GM18502 (cell line): ENCODE data around the gene HES5.
"Not testable (repeated sequence)": the region's sequence is repeated elsewhere in the genome, so short reads cannot be mapped to it uniquely, and the experiment has no call there.

Experiments
- ATAC-seq: cut with Tn5 transposase; IDR thresholded peaks from one replicate; pipeline ENCODE4 v1.9.1; 2021; ENCODE audit warnings: mild to moderate bottlenecking; ENCODE audit not compliant: unreplicated experiment, poor library complexity

Gene HES5, protein sequence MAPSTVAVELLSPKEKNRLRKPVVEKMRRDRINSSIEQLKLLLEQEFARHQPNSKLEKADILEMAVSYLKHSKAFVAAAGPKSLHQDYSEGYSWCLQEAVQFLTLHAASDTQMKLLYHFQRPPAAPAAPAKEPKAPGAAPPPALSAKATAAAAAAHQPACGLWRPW

DNA sequence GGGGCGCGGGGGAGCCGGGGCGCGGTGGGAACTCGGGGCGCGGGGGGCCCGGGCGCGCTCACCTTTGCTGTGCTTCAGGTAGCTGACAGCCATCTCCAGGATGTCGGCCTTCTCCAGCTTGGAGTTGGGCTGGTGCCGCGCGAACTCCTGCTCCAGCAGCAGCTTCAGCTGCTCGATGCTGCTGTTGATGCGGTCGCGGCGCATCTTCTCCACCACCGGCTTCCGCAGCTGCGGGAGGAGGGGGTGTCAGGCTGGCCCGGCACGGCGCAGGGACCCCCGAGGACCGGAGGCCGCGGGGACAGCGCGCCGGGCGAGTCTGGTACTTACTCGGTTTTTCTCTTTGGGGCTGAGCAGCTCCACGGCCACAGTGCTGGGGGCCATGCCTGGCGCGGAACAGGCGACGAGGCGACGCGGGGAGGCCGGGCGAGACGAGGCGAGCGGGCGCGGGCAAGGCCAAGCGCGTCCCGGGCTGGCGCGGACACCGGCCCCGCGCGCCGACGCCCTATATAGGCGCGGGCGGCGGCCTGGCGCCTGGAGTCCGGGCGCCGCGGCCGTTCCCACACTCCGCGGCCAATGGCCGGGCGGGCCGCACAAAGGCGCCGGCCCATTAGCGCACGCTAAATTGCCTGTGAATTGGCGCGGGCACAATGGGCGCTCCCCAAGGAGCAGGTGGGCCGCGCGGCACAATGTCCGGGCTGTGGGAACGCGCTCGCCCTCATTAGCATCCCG is at the start of gene HES5:
Gene HES5, minus strand, starts transcription at position 480 of the 729 bp plus-strand sequence. Its CDS starts 99 bp downstream, at position 381.
- ATAC-seq = no peak

DNA sequence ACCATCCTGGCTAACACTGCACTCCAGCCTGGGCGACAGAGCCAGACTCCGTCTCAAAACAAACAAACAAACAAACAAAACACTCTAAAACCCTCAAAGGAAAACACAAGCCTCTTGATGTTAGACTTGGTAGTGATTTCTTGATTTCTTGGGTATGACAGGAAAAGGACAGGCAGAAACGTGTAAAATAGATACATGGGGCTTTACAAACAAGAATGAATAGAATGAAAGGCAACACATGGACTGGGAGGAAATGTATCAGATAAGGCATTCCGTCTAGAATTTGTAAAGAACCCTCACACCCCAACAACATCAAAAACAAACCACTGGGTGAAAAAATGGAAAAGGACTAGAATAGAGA is 48.7 kb upstream of the HES5 start:
- no peak for ATAC-seq

GRCh38 chr1:2577565-2578075 is 47.6 kb upstream of the HES5 start:
- peak; percentile 34 for ATAC-seq

GRCh38 chr1:2575801-2576663 is 46.0 kb upstream of the HES5 start:
- ATAC-seq = no peak

GRCh38 chr1:2574350-2574749 is 44.3 kb upstream of the HES5 start:
- ATAC-seq = no peak

GRCh38 chr1:2573250-2573920 is 43.3 kb upstream of the HES5 start:
- ATAC-seq = no peak

DNA sequence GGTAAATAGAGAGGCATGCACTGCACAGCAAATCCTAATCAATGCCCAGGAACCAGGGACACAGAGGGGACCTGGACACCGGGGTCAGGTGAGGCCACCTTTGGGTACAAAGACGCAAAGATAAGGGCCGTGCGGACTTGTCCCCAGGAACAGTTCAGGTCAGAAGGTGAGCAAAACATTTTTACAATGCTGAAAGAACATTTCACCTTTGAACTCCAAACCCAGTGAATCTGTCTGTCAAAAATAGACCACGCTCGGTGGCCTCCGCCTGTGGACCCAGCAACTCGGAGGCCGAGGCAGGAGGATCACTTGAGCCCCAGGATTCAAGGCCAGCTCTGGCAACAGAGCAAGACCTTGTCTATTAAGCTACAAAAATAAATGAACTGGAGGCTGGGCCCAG is 41.3 kb upstream of the HES5 start:
- no peak for ATAC-seq

DNA sequence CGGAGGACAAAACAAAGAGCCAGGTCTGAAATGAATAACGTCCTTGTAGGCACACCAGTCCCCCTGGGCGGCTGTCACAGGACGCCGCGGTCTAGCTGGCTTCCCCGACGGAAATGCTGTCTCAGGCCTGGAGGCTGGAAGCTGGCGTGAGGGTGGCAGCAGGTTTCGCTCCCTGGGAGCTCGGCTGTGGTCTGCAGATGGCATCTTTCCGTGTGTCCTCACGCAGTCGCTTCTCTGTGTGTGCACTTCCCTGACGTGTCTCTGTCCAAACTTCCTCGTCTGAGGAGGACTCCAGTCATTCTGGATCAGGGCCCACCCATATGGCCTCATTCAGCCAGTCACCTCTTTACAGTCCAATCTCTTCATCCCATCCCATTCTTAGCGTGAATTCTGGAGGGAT is 40.3 kb upstream of the HES5 start:
- no peak for ATAC-seq

- ATAC-seq = not testable (repeated sequence)
These were observed 39.6 kb upstream of the HES5 start for GRCh38 chr1:2569703-2570102.

DNA sequence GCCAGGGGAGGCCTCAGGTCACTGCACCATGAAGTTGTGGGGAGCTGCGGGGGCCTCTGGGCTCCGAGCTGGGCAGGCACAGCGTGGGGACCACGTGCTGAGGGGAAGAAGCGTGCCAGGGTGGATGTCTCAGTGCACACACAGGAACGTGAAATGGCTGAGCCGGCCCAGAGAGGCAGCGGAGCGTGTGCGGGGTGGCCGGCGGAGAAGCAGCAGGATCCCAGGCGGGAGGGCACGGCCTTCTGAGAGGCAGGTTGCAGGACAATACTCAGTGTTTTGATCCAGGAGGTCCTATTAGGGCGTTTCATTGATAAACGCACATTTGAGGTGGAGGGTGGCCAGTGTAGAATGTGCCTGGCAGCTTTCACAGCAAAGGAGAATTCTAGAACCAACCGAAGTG is 39.0 kb upstream of the HES5 start:
- no peak for ATAC-seq

- ATAC-seq = not testable (repeated sequence)
These were observed 38.2 kb upstream of the HES5 start for GRCh38 chr1:2568187-2568816.

DNA sequence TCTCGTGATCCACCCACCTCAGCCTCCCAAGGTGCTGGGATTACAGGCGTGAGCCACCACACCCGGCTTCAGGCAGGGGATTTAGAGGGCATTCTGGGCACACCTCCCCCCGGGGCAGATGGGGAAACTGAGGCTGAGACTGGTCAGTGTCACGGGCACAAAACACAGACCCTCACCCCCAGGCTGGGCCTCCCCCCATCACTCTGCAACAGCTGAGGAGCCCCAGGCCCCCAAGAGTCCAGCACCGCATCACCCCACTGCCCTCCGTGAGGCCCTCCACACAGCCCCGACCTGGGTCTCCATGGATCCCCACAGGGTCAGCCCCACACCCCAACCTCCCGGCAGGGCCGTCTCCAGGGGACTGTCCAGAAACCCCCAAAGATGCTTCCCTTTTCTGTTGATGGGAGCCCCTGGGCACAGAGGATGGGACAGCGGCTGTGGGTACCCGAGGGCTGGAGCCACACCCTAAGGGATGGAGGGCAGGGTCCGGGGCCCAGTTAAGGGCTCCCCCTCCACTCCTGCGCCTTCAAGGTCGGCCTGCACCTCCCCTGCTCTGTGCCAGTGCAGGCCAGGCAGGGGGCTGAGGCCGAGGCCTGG is 37.1 kb upstream of the HES5 start:
- no peak for ATAC-seq

GRCh38 chr1:2566101-2567045 is 36.3 kb upstream of the HES5 start:
- ATAC-seq = no peak

DNA sequence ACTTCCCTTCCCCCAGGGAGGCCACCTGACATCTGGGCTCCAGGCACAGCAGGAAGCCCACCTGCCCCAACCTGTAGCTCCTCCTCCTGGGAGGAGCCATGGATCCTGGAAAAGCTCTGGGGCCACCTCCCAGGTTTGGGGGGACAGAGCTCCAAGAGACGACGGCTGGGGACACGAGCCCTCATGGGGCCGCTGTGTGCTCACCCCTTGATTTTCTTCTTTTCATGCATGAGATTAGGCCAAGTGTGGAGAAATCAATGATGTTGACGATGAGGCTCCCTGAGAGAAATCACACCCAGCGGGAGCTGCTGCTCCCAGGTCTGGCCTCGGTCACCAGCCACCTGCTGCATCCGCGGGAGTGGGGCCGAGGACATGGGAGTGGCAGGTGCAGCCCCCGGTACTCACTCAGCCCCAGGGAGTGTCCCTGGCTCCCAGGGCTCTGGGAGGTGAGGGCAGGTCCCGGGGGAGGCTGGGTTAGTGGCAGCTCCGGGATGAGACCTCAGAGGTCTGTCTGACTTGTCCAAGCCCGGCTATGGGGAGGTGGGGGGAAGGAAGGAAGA is 34.8 kb upstream of the HES5 start:
- ATAC-seq = no peak

GRCh38 chr1:2564006-2564814 is 34.1 kb upstream of the HES5 start:
- ATAC-seq = no peak

GRCh38 chr1:2563205-2563604 is 33.1 kb upstream of the HES5 start:
- ATAC-seq = no peak
